GM19238 (cell line): ENCODE results near the gene DMGDH.

Experiments used
- DNase-seq: peaks from one replicate; pipeline ENCODE4 v3.0.0; 2011; ENCODE audit warnings: low spot score; ENCODE audit not compliant: insufficient read length

The DMGDH gene

DNA sequence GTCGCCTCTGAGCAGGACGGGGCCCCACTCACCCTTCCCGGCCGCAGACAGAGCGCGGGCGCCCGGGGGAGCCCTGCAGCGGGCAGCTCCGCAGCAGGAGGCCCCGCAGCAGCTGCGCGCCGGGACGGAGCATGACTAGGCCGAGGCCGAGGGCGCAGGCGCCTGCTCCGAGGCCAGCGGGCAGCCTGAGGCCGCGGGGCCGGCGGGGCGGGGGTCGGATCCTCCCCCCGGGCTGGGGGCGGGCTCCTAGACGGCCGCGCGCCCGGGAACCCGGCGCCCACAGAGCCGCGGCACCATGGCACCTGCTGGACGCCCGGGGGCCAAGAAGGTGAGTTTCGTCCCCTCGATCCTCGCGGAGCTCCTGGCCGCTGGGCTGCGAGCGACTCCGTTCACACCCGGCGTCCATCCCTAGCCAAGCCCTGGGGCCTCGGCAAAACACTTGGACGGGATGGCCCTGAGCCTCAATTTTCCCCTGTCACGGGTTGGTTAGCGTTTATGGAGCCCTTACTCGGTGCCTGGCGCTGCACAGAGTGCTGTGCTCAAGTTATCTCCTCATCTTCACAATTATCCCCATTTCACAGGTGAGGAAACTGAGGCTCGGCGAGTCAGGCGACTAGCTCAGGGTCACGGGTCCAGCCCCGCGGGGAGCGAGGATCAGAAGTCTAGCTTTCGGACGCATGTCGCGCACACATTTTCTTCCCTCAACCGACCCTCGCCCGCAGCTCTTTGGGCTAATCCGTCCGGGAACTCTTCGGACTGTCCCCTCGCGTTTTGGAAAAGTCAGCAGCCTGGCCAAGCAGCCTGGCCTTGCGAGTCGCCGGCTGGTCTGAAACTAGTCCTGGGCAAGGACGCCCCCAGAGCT is at the start of gene DMGDH, which contains the start of gene BHMT2:
Gene DMGDH (minus strand): TSS at position 187 of the 862 bp plus-strand sequence. CDS start 54 bp downstream, at position 133.
Gene BHMT2 (plus strand): TSS at position 280 of the 862 bp plus-strand sequence. CDS start 16 bp downstream, at position 296.
- DNase-seq, result no peak

GRCh38 chr5:79112703-79113058 is 43.2 kb upstream of the DMGDH start:
- DNase-seq, result no peak

GRCh38 chr5:79111960-79112702 is 42.7 kb upstream of the DMGDH start:
- no peak for DNase-seq

- no peak for DNase-seq
Observed at GRCh38 chr5:79111387-79111959, 42.0 kb upstream of the DMGDH start, which contains the start of gene BHMT. TSS of gene BHMT (plus strand) at chr5:79111809. CDS start at chr5:79111886, 77 bp downstream.

DNA sequence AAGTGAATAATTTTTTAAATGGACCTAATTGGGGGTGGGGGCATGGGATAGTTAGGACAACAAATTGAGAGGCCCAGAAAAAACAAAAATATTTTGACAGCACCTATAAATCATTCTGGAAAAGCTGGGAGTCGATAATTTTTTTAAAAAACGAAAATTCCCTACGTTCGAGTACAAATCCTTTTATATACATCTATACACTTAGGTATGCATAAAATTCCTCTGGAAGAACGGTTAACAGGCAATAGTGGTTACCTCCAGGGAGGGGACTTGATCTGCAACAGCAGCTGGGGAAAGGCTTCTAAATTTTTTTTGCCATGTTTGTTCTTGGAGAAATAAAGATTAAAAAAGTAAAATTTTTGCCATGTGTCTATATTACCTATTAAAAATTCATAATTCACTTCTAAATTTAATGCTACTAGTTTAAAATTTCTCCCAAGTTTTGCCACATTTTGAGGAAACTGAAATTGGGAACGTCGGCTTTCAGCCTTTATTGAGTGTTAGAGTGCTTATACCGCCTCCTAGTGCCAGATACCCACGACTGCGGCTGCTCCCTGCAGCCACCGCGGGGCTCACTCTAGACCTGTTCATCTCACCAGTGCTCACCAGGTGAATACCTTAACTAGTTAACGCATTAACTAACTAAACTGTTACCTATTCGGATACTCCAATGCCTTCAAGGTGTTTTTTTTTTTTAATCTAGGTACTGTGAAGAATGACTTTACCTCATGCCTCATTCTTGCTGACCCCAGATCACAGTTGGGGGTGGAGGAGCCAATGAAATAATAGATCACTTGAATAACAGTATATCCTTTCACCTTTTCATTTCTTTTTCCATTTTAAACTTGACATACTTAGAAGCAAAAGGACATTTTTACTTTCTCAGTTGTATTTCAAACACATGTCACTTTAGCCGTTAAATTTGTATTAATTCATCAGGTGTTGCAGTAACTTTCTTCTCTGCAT is 40.3 kb upstream of the DMGDH start:
- DNase-seq, result peak; percentile 27

GRCh38 chr5:79108792-79109191 is 39.3 kb upstream of the DMGDH start:
- no peak for DNase-seq

DNA sequence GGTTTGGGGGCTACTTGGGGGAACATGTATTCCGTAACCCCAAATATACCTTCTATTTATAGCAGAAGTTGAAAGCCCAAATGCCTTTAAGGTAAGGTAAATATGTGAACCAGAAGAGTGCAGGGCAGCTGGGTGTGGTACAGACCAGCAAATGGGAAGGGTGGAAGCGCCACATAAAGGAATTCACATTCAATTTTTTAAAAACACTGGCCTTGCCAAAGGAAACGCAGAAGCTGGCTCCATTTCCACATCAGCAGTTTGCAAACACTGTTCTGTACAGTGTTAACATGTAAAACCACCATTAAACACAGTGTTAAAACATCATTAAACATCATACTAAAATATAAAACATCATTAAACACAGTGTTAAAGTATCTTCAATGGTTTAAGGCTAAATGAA is 38.6 kb upstream of the DMGDH start:
- no peak for DNase-seq

GRCh38 chr5:79107020-79107796 is 37.7 kb upstream of the DMGDH start:
- no peak for DNase-seq

DNA sequence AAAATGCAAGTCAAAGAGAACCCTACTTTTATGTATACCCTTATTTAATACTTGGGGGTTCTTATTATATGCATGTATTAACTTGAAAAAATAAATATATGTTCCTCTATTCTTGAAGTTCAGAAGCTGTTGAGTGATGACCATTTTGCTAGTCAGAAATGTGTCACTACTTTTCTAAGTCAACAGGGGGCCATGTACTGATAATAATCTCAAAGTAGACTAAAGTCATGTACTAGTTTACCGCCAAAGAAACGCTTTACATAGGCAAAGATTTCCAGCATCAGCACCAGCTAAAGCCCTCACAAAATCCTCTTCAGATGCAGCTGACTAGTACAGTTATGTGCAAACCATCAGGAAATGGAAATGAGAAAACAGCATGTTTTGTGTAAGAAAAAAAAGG is 36.4 kb upstream of the DMGDH start:
- DNase-seq, result no peak

DNA sequence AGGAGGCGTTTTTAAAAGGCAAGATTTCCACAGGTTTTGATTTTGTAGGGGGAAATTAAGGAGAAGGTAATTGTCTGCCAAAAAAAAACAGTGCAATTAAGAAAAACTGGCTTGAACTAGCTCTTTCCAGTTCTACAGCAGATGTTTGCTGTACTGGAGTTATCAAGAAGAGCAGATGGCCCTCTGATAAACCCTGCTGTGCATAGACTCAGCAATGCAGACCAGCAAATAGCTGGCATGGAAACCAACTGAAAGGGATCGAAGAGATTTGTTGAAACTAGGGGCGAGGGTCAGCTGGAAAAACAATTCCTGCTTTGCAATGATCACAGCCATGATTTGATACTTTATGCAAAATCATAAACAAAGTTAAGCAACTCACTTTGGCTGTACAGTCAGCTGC is 24.3 kb upstream of the DMGDH start:
- no peak for DNase-seq

- no peak for DNase-seq
Observed at GRCh38 chr5:79091064-79091463, 21.6 kb upstream of the DMGDH start.

GRCh38 chr5:79088507-79088906 is 19.0 kb upstream of the DMGDH start:
- no peak for DNase-seq

DNA sequence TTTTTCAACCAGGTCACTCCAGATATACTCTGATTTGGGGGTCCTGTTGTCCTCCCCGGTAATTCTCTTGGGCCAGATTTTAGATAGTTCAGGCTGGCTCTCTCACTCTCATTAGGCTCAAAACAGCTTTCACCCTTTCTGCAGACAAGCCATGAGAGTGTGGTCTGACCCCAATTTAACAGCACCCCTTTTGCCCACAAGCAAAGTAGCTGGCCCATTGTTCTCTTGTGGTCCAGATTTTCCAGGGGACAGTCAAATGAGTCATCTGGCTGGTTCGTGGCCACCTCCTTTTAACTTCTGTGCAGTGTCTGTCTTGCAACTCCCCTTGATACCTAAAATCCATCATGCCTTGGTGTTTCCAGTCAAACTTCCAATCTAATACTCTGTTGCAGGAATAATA is 16.6 kb upstream of the DMGDH start:
- no peak for DNase-seq

- no peak for DNase-seq
Observed at GRCh38 chr5:79081779-79082178, 12.3 kb upstream of the DMGDH start.

- DNase-seq, result no peak
Observed at GRCh38 chr5:79080804-79081203, 11.3 kb upstream of the DMGDH start.

GRCh38 chr5:79077680-79078365 is 8.3 kb upstream of the DMGDH start:
- no peak for DNase-seq

GRCh38 chr5:79076819-79077218 is 7.3 kb upstream of the DMGDH start:
- no peak for DNase-seq

GRCh38 chr5:79075646-79076426 is 6.4 kb upstream of the DMGDH start:
- DNase-seq, result no peak

GRCh38 chr5:79074641-79075040 is 5.2 kb upstream of the DMGDH start:
- DNase-seq, result no peak
